Daoy (cell line): ENCODE results near the gene RASD2. TPM values are rescaled to one million over a fixed set of nuclear protein-coding genes. Genes with fewer than 3 reads are reported as not detected.
A peak's percentile ranks its signal among the peaks of the same experiment; 100 is the strongest.

Source experiments
- DNase-seq: peaks from one replicate; pipeline ENCODE4 v3.0.0-alpha.2; 2015; ENCODE audit warnings: low read depth
- total RNA-seq: library from RNA; depleted of rRNA; stranded (reverse); fragments of >200 nt; shearing (Covaris generic); gene quantifications from 2 replicates; pipeline ENCODE4 v1.2.3, GENCODE V29; 2014

The RASD2 gene
- total RNA-seq, 1 experiment from 2014 or later: 0.34 TPM

- DNase-seq: peak; percentile 63
Observed at GRCh38 chr22:35559354-35560005, 18.8 kb downstream of the RASD2 start.

- no peak for DNase-seq
Observed at GRCh38 chr22:35560366-35560765, 19.7 kb downstream of the RASD2 start.

- DNase-seq: no peak
Observed at GRCh38 chr22:35560824-35561223, 20.2 kb downstream of the RASD2 start.

GRCh38 chr22:35561796-35562526 is 21.3 kb downstream of the RASD2 start:
- peak; percentile 96 for DNase-seq

- DNase-seq: no peak
Observed at GRCh38 chr22:35563211-35563610, 22.6 kb downstream of the RASD2 start.

GRCh38 chr22:35564975-35565867 is 24.6 kb downstream of the RASD2 start:
- peak; percentile 64 for DNase-seq

- no peak for DNase-seq
Observed at GRCh38 chr22:35567351-35568141, 26.9 kb downstream of the RASD2 start.

GRCh38 chr22:35568751-35569739 is 28.4 kb downstream of the RASD2 start:
- DNase-seq: peak; percentile 71

GRCh38 chr22:35569916-35570315 is 29.3 kb downstream of the RASD2 start:
- no peak for DNase-seq

- no peak for DNase-seq
Observed at GRCh38 chr22:35570686-35571194, 30.1 kb downstream of the RASD2 start.

- DNase-seq: no peak
Observed at GRCh38 chr22:35572556-35572955, 31.9 kb downstream of the RASD2 start.

GRCh38 chr22:35575116-35575748 is 34.6 kb downstream of the RASD2 start:
- no peak for DNase-seq

- DNase-seq: no peak
Observed at GRCh38 chr22:35576671-35577070, 36.0 kb downstream of the RASD2 start.

- DNase-seq: no peak
Observed at GRCh38 chr22:35577799-35578659, 37.4 kb downstream of the RASD2 start.

- no peak for DNase-seq
Observed at GRCh38 chr22:35578836-35579575, 38.4 kb downstream of the RASD2 start.

GRCh38 chr22:35580351-35581022 is 39.9 kb downstream of the RASD2 start:
- no peak for DNase-seq

- DNase-seq: no peak
Observed at GRCh38 chr22:35581023-35581413, 40.4 kb downstream of the RASD2 start.
